Endothelial cell of umbilical vein (primary cell): Measurements from ENCODE around the gene SGK1. TPM values are rescaled to one million over a fixed set of nuclear protein-coding genes. Genes with fewer than 3 reads are reported as not detected.

ENCODE experiments used
- BruUV-seq: library from RNA; stranded (reverse); fragments of 400-500 nt; replicated peaks from 2 replicates; lab custom pipeline; 2021; lab: Mats Ljungman, UMichigan
- CTCF ChIA-PET: fragments of 300-600, 350-600 bp; sonication (Branson Sonifier 250); formaldehyde crosslinking; loops from one replicate; lab custom pipeline; 2021; ENCODE audit warnings: antibody characterized with exemption, inconsistent platforms; lab: Charles Lee
- POLR2A ChIA-PET: fragments of 300-600, 350-600 bp; sonication (Branson Sonifier 250); formaldehyde crosslinking; loops from one replicate; lab custom pipeline; 2021; ENCODE audit warnings: antibody characterized with exemption, inconsistent platforms; lab: Charles Lee
- DNase-seq: peaks from one replicate; pipeline ENCODE4 v3.0.0-alpha.2; 2011; ENCODE audit warnings: low read depth, low spot score
- FAIRE-seq: peaks from 2 replicates; lab custom pipeline; 2011; peaks lifted over from hg19 to GRCh38; lab: Jason Lieb, UNC
- H2AFZ ChIP-seq: 2 replicates; pipeline ENCODE4 v1.6.0; 2012; ENCODE audit warnings: low read depth, low read length, control low read depth, inconsistent platforms
- H3K27ac ChIP-seq: 2 replicates; pipeline ENCODE4 v1.5.1; 2011; ENCODE audit warnings: low read depth, mild to moderate bottlenecking, control low read depth, low read length, moderate library complexity; ENCODE audit not compliant: insufficient read depth
- H3K27me3 ChIP-seq, 2 experiments: 2 replicates each; pipeline versions ENCODE4 v1.6.0 to v1.6.1; 2011; ENCODE audit warnings: low read length in 2 of 2, mixed read lengths in 1 of 2; ENCODE audit not compliant: control insufficient read depth in 2 of 2, insufficient read depth in 2 of 2
- H3K36me3 ChIP-seq, 2 experiments: 2 replicates in 1 of 2; 3 replicates in 1 of 2; pipeline ENCODE4 v1.5.1; 2011; ENCODE audit warnings: low read length in 2 of 2, mild to moderate bottlenecking in 1 of 2, moderate library complexity in 1 of 2; ENCODE audit not compliant: control insufficient read depth in 2 of 2, insufficient read depth in 2 of 2; ENCODE audit errors: extremely low read depth in 1 of 2
- H3K4me1 ChIP-seq: 3 replicates; pipeline ENCODE4 v1.5.1; 2011; ENCODE audit warnings: mild to moderate bottlenecking, low read length; ENCODE audit not compliant: control insufficient read depth, insufficient read depth; ENCODE audit errors: extremely low read depth
- H3K4me2 ChIP-seq: 2 replicates; pipeline ENCODE4 v1.6.1; 2011; ENCODE audit warnings: low read length, control low read depth, mixed read lengths; ENCODE audit not compliant: insufficient read depth
- H3K4me3 ChIP-seq, 3 experiments: fragments of 200-600 bp in 1 of 3; sonication (generic), shearing (Covaris generic) in 1 of 3; replicated peaks in 1 of 3; 2 replicates each; pipeline ENCODE4 v1.5.1; 2011 to 2016; ENCODE audit warnings: control low read depth in 3 of 3, low read length in 3 of 3, mild to moderate bottlenecking in 2 of 3, inconsistent platforms in 1 of 3, low read depth in 1 of 3, moderate library complexity in 1 of 3; ENCODE audit not compliant: insufficient read depth in 1 of 3
- H3K79me2 ChIP-seq: 2 replicates; pipeline ENCODE4 v1.6.0; 2012; ENCODE audit warnings: low read length, inconsistent platforms; ENCODE audit not compliant: control insufficient read depth, insufficient read depth
- H3K9ac ChIP-seq: replicated peaks from 2 replicates; pipeline ENCODE3; 2011; ENCODE audit warnings: low read length, control low read depth; ENCODE audit not compliant: insufficient read depth; ENCODE audit errors: extremely low read depth
- H3K9me1 ChIP-seq: replicated peaks from 3 replicates; pipeline ENCODE4 v1.6.0; 2011; ENCODE audit warnings: mild to moderate bottlenecking, low read length; ENCODE audit not compliant: control insufficient read depth, insufficient read depth; ENCODE audit errors: extremely low read depth
- H3K9me3 ChIP-seq: replicated peaks from 2 replicates; pipeline ENCODE4 v1.5.1; 2012; ENCODE audit warnings: low read length, inconsistent platforms; ENCODE audit not compliant: control insufficient read depth, insufficient read depth
- H4K20me1 ChIP-seq: replicated peaks from 2 replicates; pipeline ENCODE3; 2011; ENCODE audit warnings: mild to moderate bottlenecking, low read length; ENCODE audit not compliant: control insufficient read depth, insufficient read depth; ENCODE audit errors: extremely low read depth
- CTCF ChIP-seq, 2 donors: IDR thresholded peaks; 1 replicate in 1 of 2; 2 replicates in 1 of 2; pipeline ENCODE4 v1.5.1; 2011; ENCODE audit warnings: low read length in 2 of 2, mild to moderate bottlenecking in 2 of 2, moderate library complexity in 2 of 2, control low read depth in 1 of 2, inconsistent platforms in 1 of 2, low read depth in 1 of 2; ENCODE audit not compliant: insufficient read depth in 1 of 2; ENCODE audit errors: extremely low read depth in 1 of 2
- EZH2 ChIP-seq: IDR thresholded peaks from 2 replicates; pipeline ENCODE4 v1.6.1; 2012; ENCODE audit warnings: borderline replicate concordance, low read depth, mild to moderate bottlenecking, moderate library complexity, low read length, inconsistent platforms; ENCODE audit not compliant: severe bottlenecking
- FOS ChIP-seq: IDR thresholded peaks from 2 replicates; pipeline ENCODE4 v1.6.1; 2011; ENCODE audit warnings: mild to moderate bottlenecking, low read length, moderate library complexity, borderline replicate concordance; ENCODE audit not compliant: insufficient read depth
- GATA2 ChIP-seq: IDR thresholded peaks from 2 replicates; pipeline ENCODE4 v1.7.0; 2011; ENCODE audit warnings: low read depth, mild to moderate bottlenecking, moderate library complexity, mixed read lengths, low read length; ENCODE audit not compliant: insufficient read length, insufficient read depth
- JUN ChIP-seq: IDR thresholded peaks from 2 replicates; pipeline ENCODE4 v1.6.1; 2011; ENCODE audit warnings: borderline replicate concordance, low read depth; ENCODE audit not compliant: insufficient read length, insufficient read depth
- MAX ChIP-seq: IDR thresholded peaks from 2 replicates; pipeline ENCODE4 v1.6.1; 2011; ENCODE audit not compliant: insufficient read depth, insufficient read length
- POLR2AphosphoS5 ChIP-seq: IDR thresholded peaks from 2 replicates; pipeline ENCODE4 v1.6.1; 2012; ENCODE audit warnings: low read depth, mild to moderate bottlenecking, control low read depth, low read length, moderate library complexity; ENCODE audit not compliant: insufficient read depth
- dilution Hi-C: fragments of 300-500 bp; cut with MboI; formaldehyde crosslinking; loops from one replicate; pipeline ENCODE4 v1.15.0; 2019; ENCODE audit warnings: low sequenced_read_pairs; ENCODE audit not compliant: extremely low pct_ligation_motif_present
- intact Hi-C: fragments of 100-400 bp; cut with micrococcal nuclease; formaldehyde crosslinking; loops from one replicate; pipeline ENCODE4 v1.10.0; 2022
- polyA plus RNA-seq, 4 experiments: library from polyadenylated mRNA; depleted of rRNA in 3 of 4; stranded (reverse) in 3 of 4; unstranded in 1 of 4; fragments of >200 nt; gene quantifications; 2 replicates each; pipeline versions ENCODE4 v1.2.1 to v1.2.3, GENCODE V29; 2011 to 2012; ENCODE audit warnings: missing spikeins in 1 of 4
- total RNA-seq: library from RNA; stranded (reverse); gene quantifications from 2 replicates; pipeline ENCODE4 v1.2.3, GENCODE V29; 2021

Gene SGK1
- total and polyA plus RNA-seq, 2 donors (not counting 3 experiments of a cell fraction or from before 2014, with no cell fraction given): 121 to 128 TPM

GRCh38 chr6:134267917-134268361, 50.0 kb downstream of the SGK1 start:
- no peaks in the 10 kb centered on the region for H3K9me1 ChIP-seq
- no peak overlapping the region for H3K27ac ChIP-seq
- dilution Hi-C loops (no loop called here), intact Hi-C loops (no loop called here)
- peak overlapping the region; percentile 75 for H2AFZ ChIP-seq
- H3K79me2 ChIP-seq: no peaks in the 10 kb centered on the region
- TF ChIP-seq JUN (no peak), MAX (no peak), CTCF (IDR thresholded peaks at IDR 0.05; ENCODE audit: extremely low read depth in 1 of 2, insufficient read depth in 1 of 2, low read depth in 1 of 2, low read length in 2 of 2) (no peak), GATA2 (no peak), FOS (no peak), EZH2 (no peak), POLR2AphosphoS5 (no peak)
- H3K4me2 ChIP-seq: no peak overlapping the region
- no peaks in the 10 kb centered on the region for H3K36me3 ChIP-seq
- H3K9me3 ChIP-seq: no peaks in the 10 kb centered on the region
- no peak overlapping the region for H3K9ac ChIP-seq
- no peaks in the 10 kb centered on the region for H3K27me3 ChIP-seq
- ChIA-PET POLR2A (interaction anchor here (0.7 kb wide), 1 partner anchor 10 kb away, joined by 6 read pairs; no protein-coding TSS in a partner anchor), CTCF (interaction anchor here (1.7 kb wide), 1 partner anchor 9 kb away, joined by 4 read pairs; no protein-coding TSS in a partner anchor)
- DNase-seq (no peak), FAIRE-seq (no peak)
- H4K20me1 ChIP-seq: no peaks in the 10 kb centered on the region
- H3K4me1 ChIP-seq: no peaks in the 10 kb centered on the region
- no TSS peak for BruUV-seq
- no peak overlapping the region for H3K4me3 ChIP-seq
